Erythroblast (primary cell): ENCODE results near the gene TRIOBP.

Experiments
- DNase-seq, 2 experiments: peaks; one replicate each; lab custom pipeline; 2025; lab: John Stamatoyannopoulos, UW
- GATA1 ChIP-seq: IDR thresholded peaks from 2 replicates; pipeline ENCODE4 v1.6.1; 2011; ENCODE audit warnings: low read depth, mild to moderate bottlenecking, control low read depth, low read length, moderate library complexity
- POLR2A ChIP-seq: IDR thresholded peaks from 2 replicates; pipeline ENCODE4 v1.6.1; 2011; ENCODE audit warnings: mild to moderate bottlenecking, low read length

Gene TRIOBP

DNA sequence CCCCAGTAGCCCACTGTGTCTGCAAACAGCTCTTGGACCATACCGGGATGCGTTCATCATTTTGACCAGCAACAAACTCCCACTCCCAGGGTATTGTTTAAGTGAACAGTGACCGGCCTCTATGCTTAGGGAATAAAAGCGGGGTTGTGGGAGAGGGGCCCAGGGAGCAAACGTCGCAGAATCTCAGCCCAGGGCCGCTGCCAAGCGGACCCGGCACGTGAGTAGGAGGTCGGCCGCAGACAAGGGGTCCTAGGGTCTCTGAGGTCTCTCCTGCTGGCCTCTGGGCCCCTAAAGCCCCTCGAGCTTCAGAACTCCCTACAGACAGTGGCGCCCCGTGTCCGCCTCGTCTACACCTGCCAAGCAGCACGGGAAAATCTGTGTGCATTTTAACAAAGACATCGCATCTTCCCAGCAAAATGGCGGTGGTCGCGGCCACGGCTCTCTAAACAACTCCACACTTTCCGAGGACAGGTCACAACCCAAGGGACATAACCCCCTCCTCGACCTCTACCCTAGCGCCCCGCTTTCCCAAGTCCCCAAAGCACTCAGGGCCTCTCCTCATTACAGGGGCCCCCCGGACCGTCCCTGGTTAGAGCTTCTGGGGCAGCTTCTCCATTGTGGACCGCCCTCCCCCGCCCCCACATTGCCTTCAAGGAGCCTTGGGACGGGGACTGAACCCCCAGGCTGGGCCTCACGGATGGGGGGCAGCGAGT is 106.9 kb downstream of the TRIOBP start:
- peak; percentile 49 to 74 for DNase-seq
- no peak for TF ChIP-seq POLR2A
- TF ChIP-seq GATA1, result no peak

DNA sequence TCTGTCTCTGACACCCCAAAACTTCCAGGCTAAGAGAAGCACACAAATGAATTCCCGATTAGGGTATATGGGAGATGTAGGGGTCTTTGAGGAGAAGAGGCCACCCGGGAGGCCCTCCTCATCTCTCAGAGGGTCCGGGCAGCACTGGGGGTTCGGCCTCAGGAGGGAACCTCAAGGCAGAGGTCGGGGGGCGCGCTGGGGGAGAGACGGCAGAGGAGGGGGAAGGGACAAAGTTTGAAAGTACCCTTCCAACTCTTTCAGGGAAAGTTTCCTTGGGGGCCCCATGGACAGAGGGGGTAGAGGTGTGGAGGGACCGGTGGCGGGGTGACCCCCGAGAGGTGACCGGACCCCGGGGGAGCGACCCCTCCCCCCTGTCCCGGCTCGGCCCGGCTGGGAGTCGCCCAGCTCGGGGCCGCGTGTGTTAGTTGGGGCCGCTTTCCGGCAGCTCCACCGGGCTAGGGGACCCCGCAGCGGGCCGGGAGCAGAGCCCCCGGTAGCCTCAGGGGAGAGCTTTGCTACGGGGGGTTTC is 107.6 kb downstream of the TRIOBP start:
- DNase-seq, result peak; percentile 49 to 74
- no peak for TF ChIP-seq GATA1
- TF ChIP-seq POLR2A, result no peak

DNA sequence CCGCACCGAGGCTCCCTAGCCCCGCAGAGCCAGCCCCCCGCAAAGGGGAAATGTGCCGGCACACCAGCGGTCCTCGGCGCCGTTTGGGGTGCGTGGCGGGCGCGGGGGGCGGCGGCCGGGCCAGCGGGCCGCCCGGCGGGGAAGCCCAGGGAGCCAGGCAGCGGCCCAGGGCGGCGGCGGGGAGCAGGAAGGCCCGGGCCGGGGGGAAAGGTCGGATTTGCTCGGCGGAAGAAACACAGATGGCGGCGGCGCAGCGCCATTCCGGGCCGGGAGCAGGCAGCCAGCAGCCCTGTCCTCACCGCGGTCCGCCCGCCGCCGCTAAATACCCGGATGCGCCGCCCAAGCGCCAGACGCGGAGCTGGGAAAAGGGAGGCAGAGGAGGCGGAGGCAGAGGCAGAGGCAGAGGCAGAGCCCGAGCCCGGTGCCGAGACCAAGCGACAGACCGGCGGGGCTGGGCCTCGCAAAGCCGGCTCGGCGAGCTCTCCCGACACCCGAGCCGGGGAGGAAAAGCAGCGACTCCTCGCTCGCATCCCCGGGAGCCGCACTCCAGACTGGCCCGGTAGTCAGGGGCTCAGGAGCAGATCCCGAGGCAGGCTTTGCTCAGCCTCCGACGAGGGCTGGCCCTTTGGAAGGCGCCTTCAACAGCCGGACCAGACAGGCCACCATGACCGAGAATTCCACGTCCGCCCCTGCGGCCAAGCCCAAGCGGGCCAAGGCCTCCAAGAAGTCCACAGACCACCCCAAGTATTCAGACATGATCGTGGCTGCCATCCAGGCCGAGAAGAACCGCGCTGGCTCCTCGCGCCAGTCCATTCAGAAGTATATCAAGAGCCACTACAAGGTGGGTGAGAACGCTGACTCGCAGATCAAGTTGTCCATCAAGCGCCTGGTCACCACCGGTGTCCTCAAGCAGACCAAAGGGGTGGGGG is 108.3 kb downstream of the TRIOBP start:
- peak; percentile 88 to 95 for DNase-seq
- TF ChIP-seq GATA1 (no peak), POLR2A (peak; percentile 96)

DNA sequence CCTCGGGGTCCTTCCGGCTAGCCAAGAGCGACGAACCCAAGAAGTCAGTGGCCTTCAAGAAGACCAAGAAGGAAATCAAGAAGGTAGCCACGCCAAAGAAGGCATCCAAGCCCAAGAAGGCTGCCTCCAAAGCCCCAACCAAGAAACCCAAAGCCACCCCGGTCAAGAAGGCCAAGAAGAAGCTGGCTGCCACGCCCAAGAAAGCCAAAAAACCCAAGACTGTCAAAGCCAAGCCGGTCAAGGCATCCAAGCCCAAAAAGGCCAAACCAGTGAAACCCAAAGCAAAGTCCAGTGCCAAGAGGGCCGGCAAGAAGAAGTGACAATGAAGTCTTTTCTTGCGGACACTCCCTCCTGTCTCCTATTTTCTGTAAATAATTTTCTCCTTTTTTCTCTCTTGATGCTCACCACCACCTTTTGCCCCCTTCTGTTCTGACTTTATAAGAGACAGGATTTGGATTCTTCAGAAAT is 109.0 kb downstream of the TRIOBP start:
- TF ChIP-seq POLR2A (no peak), GATA1 (no peak)
- DNase-seq, result peak; percentile 65 to 85

DNA sequence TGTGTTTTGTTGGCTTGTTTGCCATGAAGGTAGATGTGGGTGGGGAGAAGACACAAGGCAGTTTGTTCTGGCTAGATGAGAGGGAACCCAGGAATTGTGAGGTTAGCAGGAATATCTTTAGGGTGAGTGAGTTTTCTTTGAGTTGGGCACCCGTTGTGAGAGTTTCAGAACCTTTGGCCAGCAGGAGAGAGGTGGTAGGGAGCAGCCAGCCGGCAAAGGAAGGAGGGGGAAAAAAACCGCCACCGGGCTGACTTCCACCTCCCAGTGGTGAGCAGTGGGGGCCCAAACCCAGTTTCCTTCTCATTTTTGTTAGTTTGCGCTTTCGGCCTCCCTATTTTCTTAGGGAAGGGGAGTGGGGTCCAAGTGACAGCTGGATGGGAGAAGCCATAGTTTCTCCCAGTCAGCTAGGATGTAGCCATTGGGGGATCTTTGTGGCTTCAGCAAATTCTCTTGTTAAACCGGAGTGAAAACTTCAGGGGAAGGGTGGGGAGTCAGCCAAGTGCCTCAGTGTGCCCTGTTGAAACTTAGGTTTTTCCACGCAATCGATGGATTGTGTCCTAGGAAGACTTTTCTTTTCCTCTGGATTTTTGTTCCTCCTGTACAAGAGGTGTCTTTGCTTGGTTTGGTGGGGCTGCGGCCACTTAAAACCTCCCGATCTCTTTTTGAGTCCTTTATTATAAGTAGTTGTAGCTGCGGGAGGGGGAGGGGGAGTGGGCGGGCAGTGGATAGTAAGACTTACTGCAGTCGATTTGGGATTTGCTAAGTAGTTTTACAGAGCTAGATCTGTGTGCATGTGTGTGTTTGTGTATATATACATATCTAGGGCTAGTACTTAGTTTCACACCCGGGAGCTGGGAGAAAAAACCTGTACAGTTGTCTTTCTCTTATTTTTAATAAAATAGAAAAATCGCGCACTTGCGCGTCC is 109.8 kb downstream of the TRIOBP start:
- DNase-seq, result peak; percentile 77 to 88
- TF ChIP-seq GATA1, result no peak
- peak; percentile 12 for TF ChIP-seq POLR2A

DNA sequence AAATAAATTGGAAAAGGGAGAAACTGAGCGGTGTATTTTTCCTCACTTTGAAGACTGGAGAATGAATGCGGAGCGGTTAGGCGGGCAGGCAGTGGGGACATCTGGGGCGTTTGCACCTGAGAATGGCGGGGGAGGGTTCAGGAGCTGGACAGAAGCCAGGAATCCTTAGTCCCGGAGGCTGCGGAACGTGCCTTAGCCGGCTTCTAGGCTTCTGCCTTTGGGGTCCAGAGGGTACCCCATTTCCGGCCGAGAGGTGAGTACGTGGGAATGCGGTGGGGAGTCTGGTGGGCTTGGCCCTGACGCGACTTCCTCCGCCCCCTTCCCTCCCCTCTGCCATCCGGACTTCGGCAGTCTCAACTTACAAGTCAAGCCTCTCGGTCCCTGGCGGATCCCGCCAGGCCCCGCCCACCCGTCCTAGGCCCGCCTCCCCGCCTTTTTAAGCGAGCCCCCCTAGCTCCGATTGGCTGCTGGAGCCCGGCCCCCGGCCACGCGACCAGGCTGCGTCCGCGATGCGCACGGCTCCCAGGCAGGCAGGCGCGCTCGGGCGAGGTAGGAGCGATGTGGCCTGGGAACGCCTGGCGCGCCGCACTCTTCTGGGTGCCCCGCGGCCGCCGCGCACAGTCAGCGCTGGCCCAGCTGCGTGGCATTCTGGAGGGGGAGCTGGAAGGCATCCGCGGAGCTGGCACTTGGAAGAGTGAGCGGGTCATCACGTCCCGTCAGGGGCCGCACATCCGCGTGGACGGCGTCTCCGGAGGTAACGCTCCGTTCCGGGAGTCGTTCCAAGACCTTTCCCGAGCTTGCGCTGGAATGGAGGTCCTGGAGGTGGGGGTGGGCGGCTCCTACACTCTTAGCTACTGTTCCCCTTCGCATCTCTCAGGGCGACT is 110.8 kb downstream of the TRIOBP start, which contains the start of gene GCAT:
Gene GCAT (plus strand): TSS at position 525 of the 884 bp plus-strand sequence. CDS start 34 bp downstream, at position 559.
- DNase-seq, result peak; percentile 97 to 99

DNA sequence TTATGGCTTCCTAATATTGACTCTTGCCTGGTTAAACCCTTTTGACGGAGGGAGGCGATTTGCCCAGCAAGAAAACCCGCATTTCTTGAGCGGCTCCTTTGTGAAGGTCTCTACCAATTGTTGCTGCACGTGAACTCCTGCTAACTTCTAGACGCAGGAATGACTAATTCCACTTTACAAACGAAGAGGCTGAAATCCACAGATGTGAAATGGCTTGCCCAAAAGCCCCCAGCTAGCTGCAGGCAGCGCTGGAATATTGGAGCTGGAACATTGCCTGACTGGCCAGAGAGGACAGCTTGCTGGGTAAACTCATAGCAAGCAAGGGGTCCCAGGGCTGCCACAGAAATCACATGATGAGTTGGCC is 111.4 kb downstream of the TRIOBP start:
- DNase-seq, result peak in 1 of 2 experiments; percentile 61
- TF ChIP-seq GATA1 (no peak), POLR2A (no peak)

More for the DNA sequence above, 110.8 kb downstream of the TRIOBP start, which contains the start of gene GCAT:
- TF ChIP-seq POLR2A (peak; percentile 90), GATA1 (no peak)

DNA sequence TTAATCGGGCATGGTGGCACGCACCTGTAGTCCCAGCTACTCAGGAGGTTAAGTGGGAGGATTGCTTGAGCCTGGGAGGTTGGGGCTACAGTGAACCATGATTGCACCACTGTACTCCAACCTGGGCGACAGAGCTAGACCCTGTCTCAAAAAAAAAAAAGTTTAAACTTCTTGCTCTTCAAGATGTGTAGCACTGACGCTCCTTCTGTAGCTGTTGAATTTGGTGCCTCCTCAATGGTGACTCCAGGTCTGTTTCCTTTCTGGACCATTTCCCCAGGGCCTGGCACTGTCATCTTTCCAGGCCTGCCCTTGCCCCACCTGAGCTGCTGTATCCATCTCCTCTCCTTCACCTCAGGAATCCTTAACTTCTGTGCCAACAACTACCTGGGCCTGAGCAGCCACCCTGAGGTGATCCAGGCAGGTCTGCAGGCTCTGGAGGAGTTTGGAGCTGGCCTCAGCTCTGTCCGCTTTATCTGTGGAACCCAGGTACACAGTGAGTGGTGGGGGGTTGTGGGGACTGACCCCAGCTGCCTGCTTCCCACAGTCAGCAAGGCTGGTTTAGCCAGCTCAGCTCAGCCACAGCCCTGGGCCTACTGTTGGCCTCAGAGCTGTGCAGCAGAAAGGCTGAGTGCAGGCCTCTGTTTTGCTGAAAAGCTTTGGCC is 113.0 kb downstream of the TRIOBP start:
- TF ChIP-seq POLR2A, result no peak
- no peak for TF ChIP-seq GATA1
- DNase-seq, result no peak

DNA sequence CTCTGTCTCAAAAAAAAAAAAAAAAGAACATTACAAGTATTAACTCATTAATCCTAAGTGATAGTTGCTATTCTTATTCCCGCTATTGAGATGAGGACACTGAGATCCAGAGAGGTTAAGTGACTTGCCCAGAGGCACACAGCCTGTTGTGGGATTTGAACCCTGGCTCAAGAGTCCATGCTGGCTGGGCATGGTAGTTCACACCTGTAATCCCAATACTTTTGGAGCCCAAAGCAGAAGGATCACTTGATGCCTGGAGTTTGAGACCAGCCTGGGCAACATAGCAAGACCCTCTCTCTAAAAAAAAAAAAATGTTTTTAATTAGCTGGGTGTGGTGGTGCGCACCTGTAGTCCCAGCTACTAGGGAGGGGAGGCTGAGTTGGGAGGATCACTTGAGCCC is 115.0 kb downstream of the TRIOBP start:
- no peak for TF ChIP-seq GATA1
- TF ChIP-seq POLR2A, result no peak
- DNase-seq, result no peak

DNA sequence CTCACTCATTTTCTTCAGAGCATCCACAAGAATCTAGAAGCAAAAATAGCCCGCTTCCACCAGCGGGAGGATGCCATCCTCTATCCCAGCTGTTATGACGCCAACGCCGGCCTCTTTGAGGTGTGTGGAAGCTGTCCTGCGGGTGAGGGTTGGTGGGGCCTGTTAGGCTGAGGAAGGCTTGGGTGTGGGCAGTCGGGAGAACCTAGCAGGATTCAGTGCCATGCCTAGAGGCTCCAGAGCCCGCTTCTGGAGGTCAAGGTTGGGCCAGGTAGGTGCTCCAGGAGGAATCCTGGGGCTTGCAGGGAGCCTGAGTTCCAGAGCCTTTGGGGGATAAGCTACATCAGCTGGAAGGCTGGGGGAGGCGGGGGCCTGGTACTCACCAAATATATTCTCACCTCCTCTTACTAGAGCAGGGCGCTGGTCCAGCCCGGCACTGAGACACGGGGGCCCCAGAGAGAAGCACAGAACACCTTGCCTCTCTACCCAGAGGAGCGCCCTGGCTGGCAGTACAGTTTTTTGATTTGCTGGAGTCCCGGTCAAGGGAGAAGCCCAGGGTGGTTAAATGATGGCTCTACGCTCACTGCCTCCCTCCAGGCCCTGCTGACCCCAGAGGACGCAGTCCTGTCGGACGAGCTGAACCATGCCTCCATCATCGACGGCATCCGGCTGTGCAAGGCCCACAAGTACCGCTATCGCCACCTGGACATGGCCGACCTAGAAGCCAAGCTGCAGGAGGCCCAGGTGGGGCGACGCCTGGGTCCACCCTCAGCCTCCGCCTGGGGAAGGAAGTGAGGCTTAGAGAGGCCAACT is 116.2 kb downstream of the TRIOBP start:
- no peak for TF ChIP-seq GATA1
- TF ChIP-seq POLR2A, result no peak
- DNase-seq, result no peak

DNA sequence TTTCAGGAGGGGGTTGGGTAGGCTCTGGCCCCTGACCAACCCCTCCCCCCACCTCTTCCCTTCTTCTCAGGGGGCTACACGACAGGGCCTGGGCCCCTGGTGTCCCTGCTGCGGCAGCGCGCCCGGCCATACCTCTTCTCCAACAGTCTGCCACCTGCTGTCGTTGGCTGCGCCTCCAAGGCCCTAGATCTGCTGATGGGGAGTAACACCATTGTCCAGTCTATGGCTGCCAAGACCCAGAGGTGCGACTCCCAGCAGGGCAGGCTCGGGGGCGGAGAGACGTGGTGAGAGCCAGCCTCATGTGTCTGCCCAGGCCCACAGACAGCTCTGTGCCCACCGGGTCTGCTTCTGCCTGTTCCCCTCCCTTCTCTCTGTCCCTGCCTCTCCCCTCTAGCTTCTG is 118.7 kb downstream of the TRIOBP start:
- DNase-seq, result no peak
- no peak for TF ChIP-seq GATA1
- no peak for TF ChIP-seq POLR2A
